ENCODE measurements around the gene TMBIM6.

TMBIM6 gene

GRCh38 chr12:49806877-49807276, 65.5 kb downstream of the TMBIM6 start:
- TF ChIP-seq CTCF (IDR thresholded peaks at IDR 0.05; ENCODE audit: low read depth, low read length) = no peak
- no peak for DNase-seq (ENCODE audit: extremely low read depth, low read depth)

DNA sequence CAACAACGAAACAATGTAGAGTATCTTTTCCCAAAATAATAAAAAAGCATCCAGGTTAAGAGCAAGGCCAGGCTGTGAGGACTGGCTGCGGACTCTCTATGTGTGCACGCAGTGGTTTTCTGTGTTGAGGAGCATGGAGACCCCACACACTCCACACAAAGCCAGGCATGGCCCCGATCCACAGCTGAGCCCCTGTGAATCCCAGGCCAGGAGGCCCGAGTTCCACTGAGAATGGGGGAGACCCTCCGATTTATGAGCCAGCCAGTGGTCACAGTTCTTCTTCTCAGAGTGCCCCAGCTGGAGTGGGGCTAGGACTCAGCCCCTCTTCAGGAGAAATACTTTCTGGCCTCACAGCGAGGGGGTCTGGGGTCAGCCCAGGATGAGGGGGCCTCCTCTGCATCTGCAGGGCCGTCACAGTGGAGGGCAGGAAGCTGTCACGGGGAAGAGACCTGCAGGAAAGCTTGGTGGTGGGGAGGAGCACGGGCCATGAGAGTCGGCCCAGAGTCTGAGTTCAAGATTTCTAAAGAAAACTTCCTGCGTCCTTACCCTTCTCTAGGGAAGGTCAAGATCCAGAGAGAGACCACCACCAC, 66.7 kb downstream of the TMBIM6 start:
- DNase-seq (ENCODE audit: extremely low read depth, low read depth) = no peak
- no peak for TF ChIP-seq CTCF (IDR thresholded peaks at IDR 0.05; ENCODE audit: low read depth, low read length)

DNA sequence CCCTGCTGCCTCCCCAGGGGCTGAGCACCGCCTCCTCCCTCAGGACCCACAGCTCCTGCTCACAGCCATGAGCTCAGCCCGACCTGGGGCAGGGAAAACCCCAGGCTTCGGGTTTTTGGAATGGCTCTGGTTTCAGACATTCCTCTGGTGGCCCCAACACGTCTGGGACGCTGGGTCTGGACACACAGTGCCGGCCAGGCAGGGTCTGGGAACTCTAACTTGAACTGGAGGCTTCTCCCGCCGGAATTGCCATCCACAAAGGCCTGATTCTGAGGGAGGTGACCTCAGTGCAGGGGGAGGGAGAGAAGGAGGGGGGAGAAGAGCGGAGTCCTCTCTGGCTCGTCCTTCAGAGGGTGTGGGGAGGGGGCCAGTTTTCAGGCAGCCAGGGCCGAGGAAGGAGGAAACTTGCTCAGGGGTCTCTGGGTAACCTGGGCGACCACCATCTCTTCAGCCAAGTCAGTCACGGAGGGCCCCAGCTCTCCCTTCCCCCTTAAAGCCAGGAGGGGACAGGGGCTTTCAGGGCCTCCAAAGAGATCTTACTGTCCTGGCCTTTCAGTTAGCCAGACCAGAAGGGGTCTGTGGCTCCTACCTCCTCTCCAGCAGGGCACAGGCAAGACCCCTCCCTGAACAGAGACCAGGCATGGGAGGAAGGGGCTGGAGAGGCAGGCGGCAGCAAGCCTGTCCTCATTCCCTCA, 67.5 kb downstream of the TMBIM6 start:
- no peak for TF ChIP-seq CTCF (IDR thresholded peaks at IDR 0.05; ENCODE audit: low read depth, low read length)
- no peak for DNase-seq (ENCODE audit: extremely low read depth, low read depth)

DNA sequence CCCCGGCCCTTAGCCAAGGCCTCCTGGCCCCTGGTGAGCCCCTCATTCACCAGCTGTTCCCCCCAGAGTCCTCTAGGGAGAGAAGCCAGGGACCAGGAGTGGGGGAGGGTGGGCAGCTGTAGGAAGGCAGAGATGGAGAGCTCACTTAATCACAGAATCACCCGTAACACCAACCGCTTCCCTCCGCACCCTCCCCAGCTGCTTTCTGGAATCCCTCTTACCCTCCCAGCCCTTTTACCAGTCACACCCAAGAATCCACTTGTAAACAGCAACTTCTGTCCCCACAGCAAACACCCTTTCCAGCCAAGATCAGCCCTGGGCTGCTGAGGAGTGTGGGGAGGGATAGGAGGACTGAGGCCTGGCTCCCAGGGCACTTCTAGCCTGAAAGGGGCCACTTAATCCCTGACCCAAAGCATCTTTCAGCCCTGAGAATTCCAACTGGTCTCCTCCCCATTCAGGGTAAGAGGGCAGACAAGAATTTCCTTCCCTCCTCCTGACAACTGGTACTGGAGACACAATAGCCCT, 68.1 kb downstream of the TMBIM6 start:
- TF ChIP-seq CTCF (IDR thresholded peaks at IDR 0.05; ENCODE audit: low read depth, low read length) = no peak
- no peak for DNase-seq (ENCODE audit: extremely low read depth, low read depth)

- no peak for DNase-seq (ENCODE audit: extremely low read depth, low read depth)
- no peak for TF ChIP-seq CTCF (IDR thresholded peaks at IDR 0.05; ENCODE audit: low read depth, low read length)
These were observed 68.6 kb downstream of the TMBIM6 start for GRCh38 chr12:49809906-49810389.

GRCh38 chr12:49811136-49811535, 69.8 kb downstream of the TMBIM6 start:
- no peak for TF ChIP-seq CTCF (IDR thresholded peaks at IDR 0.05; ENCODE audit: low read depth, low read length)

DNA sequence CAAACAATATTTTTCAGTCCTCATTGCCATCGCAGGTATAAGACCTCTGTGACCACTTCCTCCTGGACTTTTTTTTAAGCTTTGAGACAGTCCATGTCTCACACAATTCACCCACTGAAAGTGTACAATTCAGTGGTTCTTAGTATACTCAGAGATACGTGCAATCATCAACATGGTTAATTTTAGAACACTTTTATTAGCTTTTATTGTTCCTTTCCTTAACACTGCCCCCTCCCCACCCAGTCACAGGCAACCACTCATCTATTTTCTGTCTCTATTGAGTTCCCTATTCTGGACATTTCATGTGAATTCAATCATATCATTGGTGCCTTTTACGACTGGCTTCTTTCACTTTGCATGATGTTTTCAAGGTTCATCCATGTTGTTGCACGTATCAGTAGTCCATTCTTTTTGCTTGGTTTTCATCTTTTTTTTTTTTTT, 70.6 kb downstream of the TMBIM6 start:
- no peak for DNase-seq (ENCODE audit: extremely low read depth, low read depth)
- TF ChIP-seq CTCF (IDR thresholded peaks at IDR 0.05; ENCODE audit: low read depth, low read length) = no peak

More at GRCh38 chr12:49811136-49811535, 69.8 kb downstream of the TMBIM6 start:
- no peak for DNase-seq (ENCODE audit: extremely low read depth, low read depth)

Measured in AG09319 (cell line).